GM19025 (cell line): ENCODE measurements around the gene AGPAT3.

Source experiments
- ATAC-seq: cut with Tn5 transposase; IDR thresholded peaks from one replicate; pipeline ENCODE4 v1.9.1; 2021; ENCODE audit warnings: mild to moderate bottlenecking, low read depth, moderate library complexity; ENCODE audit not compliant: unreplicated experiment

AGPAT3 gene

DNA sequence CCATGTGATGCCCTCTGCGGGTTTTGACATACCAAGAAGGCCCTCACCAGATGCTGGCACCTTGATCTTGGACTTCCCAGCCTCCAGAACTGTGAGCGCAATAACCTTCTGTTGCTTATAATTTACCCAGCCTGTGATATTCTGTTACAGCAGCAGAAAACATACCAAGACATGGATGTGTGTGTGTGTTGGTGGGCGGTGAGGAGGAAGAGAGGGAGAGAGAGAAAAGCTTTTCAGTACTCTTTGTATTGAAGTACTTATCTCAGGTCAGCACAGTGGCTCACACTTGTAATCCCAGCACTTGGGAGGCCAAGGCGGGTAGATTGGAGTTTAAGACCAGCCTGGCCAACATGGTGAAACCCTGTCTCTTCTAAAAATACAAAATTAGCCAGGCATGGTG lies 170.2 kb downstream of the AGPAT3 start:
- no peak for ATAC-seq
